HepG2 (cell line): ENCODE results near the gene PPP1R13B. TPM values are rescaled to one million over a fixed set of nuclear protein-coding genes. Genes with fewer than 3 reads are reported as not detected.

Experiments
- GPN1 ChIP-seq: sonication (generic); formaldehyde crosslinking; IDR thresholded peaks from 2 replicates; pipeline ENCODE4 v1.5.1; 2020; ENCODE audit warnings: missing genetic modification reagents, borderline replicate concordance
- HOXA3 ChIP-seq: sonication (generic); formaldehyde crosslinking; IDR thresholded peaks from 2 replicates; pipeline ENCODE4 v1.5.0; 2020; ENCODE audit warnings: missing genetic modification reagents
- NONO ChIP-seq, 2 experiments: fragments of 450-650 bp in 1 of 2; sonication (generic) in 1 of 2; formaldehyde crosslinking in 1 of 2; IDR thresholded peaks in 1 of 2; conservative IDR thresholded peaks in 1 of 2; 2 replicates each; pipeline versions ENCODE4 v1.6.1 to v1.8.0; 2017 to 2022; ENCODE audit warnings: mild to moderate bottlenecking in 1 of 2, missing genetic modification reagents in 1 of 2, moderate library complexity in 1 of 2
- POLR2G ChIP-seq: fragments of 200-400 bp; formaldehyde crosslinking; IDR thresholded peaks from 2 replicates; pipeline ENCODE4 v1.6.1; 2018; ENCODE audit warnings: mild to moderate bottlenecking, low read depth, low read length, moderate library complexity
- RBM22 ChIP-seq: fragments of 200-400 bp; formaldehyde crosslinking; optimal IDR thresholded peaks from 2 replicates; pipeline ENCODE3; 2017; ENCODE audit warnings: mild to moderate bottlenecking, low read length, moderate library complexity
- SNAPC2 ChIP-seq: sonication (generic); formaldehyde crosslinking; IDR thresholded peaks from 2 replicates; pipeline ENCODE4 v1.8.1; 2022; ENCODE audit warnings: mild to moderate bottlenecking, missing genetic modification reagents
- TBP ChIP-seq: sonication (generic); formaldehyde crosslinking; IDR thresholded peaks from 2 replicates; pipeline ENCODE4 v1.5.0; 2020; ENCODE audit warnings: missing genetic modification reagents
- ZBTB38 ChIP-seq: sonication (generic); formaldehyde crosslinking; IDR thresholded peaks from 2 replicates; pipeline ENCODE4 v1.5.1; 2020; ENCODE audit warnings: mild to moderate bottlenecking, missing genetic modification reagents
- ZBTB7A ChIP-seq: sonication (generic); formaldehyde crosslinking; IDR thresholded peaks from 2 replicates; pipeline ENCODE4 v1.8.0; 2022; ENCODE audit warnings: mild to moderate bottlenecking, missing genetic modification reagents
- ZNF468 ChIP-seq: sonication (generic); formaldehyde crosslinking; IDR thresholded peaks from 2 replicates; pipeline ENCODE4 v1.8.0; 2022; ENCODE audit warnings: mild to moderate bottlenecking, moderate library complexity, missing genetic modification reagents
- ZNF558 ChIP-seq: sonication (generic); formaldehyde crosslinking; IDR thresholded peaks from 2 replicates; pipeline ENCODE4 v1.9.0; 2022; ENCODE audit warnings: mild to moderate bottlenecking, missing genetic modification reagents, borderline replicate concordance
- ZSCAN29 ChIP-seq: sonication (generic); formaldehyde crosslinking; conservative IDR thresholded peaks from 2 replicates; pipeline ENCODE4 v1.4.0; 2020; ENCODE audit warnings: mild to moderate bottlenecking, missing genetic modification reagents
- polyA plus RNA-seq, 8 experiments: library from polyadenylated mRNA; depleted of rRNA in 3 of 8; stranded (reverse) in 7 of 8; unstranded in 1 of 8; fragments of >200 nt; fragmentation: Illumina TruSeq in 4 of 8; extraction: Trizol in 4 of 8; gene quantifications; 2 replicates each; pipeline versions ENCODE4 v1.2.1 to v1.2.3, GENCODE V29; 2011 to 2016; ENCODE audit warnings: low read depth in 4 of 8, missing spikeins in 1 of 8, mixed read lengths in 1 of 8; ENCODE audit not compliant: insufficient read depth in 1 of 8
- total RNA-seq, 5 experiments: library from RNA; depleted of rRNA; stranded (reverse); fragments of >200 nt; fragmentation: Illumina TruSeq; extraction: Trizol; gene quantifications; 2 replicates each; pipeline ENCODE4 v1.2.3, GENCODE V29; 2016; ENCODE audit warnings: low read depth in 1 of 5
- TF ChIP-seq, protein P1 (sequence below): IDR thresholded peaks from 2 replicates; pipeline ENCODE4 v1.6.1; 2016; ENCODE audit warnings: missing compliant biosample characterization, missing genetic modification reagents, borderline replicate concordance
- TF ChIP-seq, protein P2 (sequence below): sonication (generic); formaldehyde crosslinking; IDR thresholded peaks from 2 replicates; pipeline ENCODE4 v1.4.0; 2020; ENCODE audit warnings: missing genetic modification reagents, borderline replicate concordance
- TF ChIP-seq, protein P3 (sequence below): sonication (generic); formaldehyde crosslinking; IDR thresholded peaks from 2 replicates; pipeline ENCODE4 v1.5.0; 2020; ENCODE audit warnings: mild to moderate bottlenecking, missing genetic modification reagents
- TF ChIP-seq, protein P4 (sequence below): sonication (generic); formaldehyde crosslinking; IDR thresholded peaks from 2 replicates; pipeline ENCODE4 v1.8.1; 2023; ENCODE audit warnings: mild to moderate bottlenecking, missing genetic modification reagents, borderline replicate concordance

PPP1R13B gene
- total and polyA plus RNA-seq, 2 of the 13 experiments (the other 11 are each of a cell fraction or from before 2014, with no cell fraction given) = 4.6 to 9.4 TPM

DNA sequence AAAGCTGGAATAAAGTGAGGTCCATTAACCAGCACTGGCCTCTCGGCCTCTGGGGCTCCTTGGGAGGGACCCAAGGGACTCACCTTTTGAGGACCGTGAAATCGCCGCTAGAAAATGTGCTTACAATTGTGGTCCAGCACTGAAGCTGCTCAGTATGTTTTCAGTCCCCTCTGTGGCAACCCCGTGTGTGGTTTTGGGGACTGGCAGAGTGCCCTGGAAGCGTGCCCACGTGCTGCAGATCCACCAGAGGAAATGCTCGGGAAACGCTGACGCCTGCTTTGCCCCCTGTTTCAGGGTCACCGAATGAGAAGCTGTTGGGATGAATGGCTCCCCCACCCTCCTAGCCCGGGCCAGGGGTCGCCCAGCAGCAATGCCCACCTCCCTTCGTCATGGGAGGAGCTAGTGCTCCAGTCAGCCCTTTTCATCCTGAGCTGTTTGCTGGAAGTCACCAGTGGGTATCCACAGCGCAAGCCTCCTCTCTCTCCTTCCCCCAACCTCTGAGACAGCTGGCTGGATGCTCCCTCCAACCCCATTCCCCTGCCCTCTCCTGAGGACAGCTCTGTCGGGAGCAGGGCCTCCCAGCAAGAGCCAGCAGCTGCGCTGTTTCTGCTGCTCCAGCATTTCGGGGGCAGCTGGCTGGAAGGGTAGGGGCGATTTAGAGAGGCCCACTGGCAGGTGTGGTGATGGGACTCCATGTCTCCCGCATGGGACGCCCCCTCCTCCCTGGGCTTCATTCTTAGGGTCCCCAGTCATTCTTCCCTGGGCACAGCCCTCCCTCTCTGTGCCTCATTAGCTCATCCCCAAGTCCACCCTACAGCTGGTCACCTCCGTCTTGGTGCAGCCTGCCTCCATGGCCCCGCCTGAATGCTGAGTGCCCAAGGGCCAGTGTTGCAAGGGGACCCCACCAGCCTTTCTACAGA, 33.2 kb upstream of the PPP1R13B start (continued):
- TF ChIP-seq SNAPC2 (0 out of 2 replicates have a peak, but pooled peaks have one; percentile 26), RBM22 (peak; percentile 8), ZNF558 (CRISPR knock-in tag) (no peak), HOXA3 (CRISPR knock-in tag) (no peak), POLR2G (peak; percentile 54; the same call in 1 of the 2 replicates), ZNF468 (CRISPR knock-in tag) (0 out of 2 replicates have a peak, but pooled peaks have one; percentile 86), ZBTB38 (CRISPR knock-in tag) (no peak), ZSCAN29 (CRISPR knock-in tag) (peak; percentile 54; the same call in 1 of the 2 replicates), TBP (CRISPR knock-in tag) (no peak), GPN1 (CRISPR knock-in tag) (0 out of 2 replicates have a peak, but pooled peaks have one; percentile 30), NONO (IDR thresholded peaks at IDR 0.05) (no peak), NONO (CRISPR knock-in tag; conservative IDR thresholded peaks at IDR 0.05) (no peak; the same call in 1 of the 2 replicates), ZBTB7A (peak; percentile 89)
- TF ChIP-seq, protein P1, sequence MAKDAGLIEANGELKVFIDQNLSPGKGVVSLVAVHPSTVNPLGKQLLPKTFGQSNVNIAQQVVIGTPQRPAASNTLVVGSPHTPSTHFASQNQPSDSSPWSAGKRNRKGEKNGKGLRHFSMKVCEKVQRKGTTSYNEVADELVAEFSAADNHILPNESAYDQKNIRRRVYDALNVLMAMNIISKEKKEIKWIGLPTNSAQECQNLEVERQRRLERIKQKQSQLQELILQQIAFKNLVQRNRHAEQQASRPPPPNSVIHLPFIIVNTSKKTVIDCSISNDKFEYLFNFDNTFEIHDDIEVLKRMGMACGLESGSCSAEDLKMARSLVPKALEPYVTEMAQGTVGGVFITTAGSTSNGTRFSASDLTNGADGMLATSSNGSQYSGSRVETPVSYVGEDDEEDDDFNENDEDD (CRISPR knock-in tag) = no peak
- TF ChIP-seq, protein P2, sequence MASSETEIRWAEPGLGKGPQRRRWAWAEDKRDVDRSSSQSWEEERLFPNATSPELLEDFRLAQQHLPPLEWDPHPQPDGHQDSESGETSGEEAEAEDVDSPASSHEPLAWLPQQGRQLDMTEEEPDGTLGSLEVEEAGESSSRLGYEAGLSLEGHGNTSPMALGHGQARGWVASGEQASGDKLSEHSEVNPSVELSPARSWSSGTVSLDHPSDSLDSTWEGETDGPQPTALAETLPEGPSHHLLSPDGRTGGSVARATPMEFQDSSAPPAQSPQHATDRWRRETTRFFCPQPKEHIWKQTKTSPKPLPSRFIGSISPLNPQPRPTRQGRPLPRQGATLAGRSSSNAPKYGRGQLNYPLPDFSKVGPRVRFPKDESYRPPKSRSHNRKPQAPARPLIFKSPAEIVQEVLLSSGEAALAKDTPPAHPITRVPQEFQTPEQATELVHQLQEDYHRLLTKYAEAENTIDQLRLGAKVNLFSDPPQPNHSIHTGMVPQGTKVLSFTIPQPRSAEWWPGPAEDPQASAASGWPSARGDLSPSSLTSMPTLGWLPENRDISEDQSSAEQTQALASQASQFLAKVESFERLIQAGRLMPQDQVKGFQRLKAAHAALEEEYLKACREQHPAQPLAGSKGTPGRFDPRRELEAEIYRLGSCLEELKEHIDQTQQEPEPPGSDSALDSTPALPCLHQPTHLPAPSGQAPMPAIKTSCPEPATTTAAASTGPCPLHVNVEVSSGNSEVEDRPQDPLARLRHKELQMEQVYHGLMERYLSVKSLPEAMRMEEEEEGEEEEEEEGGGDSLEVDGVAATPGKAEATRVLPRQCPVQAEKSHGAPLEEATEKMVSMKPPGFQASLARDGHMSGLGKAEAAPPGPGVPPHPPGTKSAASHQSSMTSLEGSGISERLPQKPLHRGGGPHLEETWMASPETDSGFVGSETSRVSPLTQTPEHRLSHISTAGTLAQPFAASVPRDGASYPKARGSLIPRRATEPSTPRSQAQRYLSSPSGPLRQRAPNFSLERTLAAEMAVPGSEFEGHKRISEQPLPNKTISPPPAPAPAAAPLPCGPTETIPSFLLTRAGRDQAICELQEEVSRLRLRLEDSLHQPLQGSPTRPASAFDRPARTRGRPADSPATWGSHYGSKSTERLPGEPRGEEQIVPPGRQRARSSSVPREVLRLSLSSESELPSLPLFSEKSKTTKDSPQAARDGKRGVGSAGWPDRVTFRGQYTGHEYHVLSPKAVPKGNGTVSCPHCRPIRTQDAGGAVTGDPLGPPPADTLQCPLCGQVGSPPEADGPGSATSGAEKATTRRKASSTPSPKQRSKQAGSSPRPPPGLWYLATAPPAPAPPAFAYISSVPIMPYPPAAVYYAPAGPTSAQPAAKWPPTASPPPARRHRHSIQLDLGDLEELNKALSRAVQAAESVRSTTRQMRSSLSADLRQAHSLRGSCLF (CRISPR knock-in tag) = no peak
- TF ChIP-seq, protein P3, sequence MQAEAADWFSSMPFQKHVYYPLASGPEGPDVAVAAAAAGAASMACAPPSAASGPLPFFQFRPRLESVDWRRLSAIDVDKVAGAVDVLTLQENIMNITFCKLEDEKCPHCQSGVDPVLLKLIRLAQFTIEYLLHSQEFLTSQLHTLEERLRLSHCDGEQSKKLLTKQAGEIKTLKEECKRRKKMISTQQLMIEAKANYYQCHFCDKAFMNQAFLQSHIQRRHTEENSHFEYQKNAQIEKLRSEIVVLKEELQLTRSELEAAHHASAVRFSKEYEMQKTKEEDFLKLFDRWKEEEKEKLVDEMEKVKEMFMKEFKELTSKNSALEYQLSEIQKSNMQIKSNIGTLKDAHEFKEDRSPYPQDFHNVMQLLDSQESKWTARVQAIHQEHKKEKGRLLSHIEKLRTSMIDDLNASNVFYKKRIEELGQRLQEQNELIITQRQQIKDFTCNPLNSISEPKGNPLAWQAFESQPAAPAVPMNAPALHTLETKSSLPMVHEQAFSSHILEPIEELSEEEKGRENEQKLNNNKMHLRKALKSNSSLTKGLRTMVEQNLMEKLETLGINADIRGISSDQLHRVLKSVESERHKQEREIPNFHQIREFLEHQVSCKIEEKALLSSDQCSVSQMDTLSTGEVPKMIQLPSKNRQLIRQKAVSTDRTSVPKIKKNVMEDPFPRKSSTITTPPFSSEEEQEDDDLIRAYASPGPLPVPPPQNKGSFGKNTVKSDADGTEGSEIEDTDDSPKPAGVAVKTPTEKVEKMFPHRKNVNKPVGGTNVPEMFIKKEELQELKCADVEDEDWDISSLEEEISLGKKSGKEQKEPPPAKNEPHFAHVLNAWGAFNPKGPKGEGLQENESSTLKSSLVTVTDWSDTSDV = no peak
- TF ChIP-seq, protein P4, sequence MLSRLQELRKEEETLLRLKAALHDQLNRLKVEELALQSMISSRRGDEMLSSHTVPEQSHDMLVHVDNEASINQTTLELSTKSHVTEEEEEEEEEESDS = 0 out of 2 replicates have a peak, but pooled peaks have one; percentile 49
